WTC11 (cell line): ENCODE measurements around the gene PBRM1. TPM values are rescaled to one million over a fixed set of nuclear protein-coding genes. Genes with fewer than 3 reads are reported as not detected.

ENCODE experiments used
- ATAC-seq: fragments of 200-7000 bp; cut with Tn5 transposase; 2 replicates; pipeline ENCODE4 v1.10.0; 2021; ENCODE audit warnings: mild to moderate bottlenecking, moderate library complexity
- CTCF ChIA-PET: fragments of 300-600 bp; sonication (Branson Sonifier 250); formaldehyde crosslinking; loops from one replicate; lab custom pipeline; 2021; ENCODE audit warnings: antibody characterized with exemption; lab: Charles Lee
- POLR2A ChIA-PET: fragments of 350-600 bp; sonication (Branson Sonifier 250); formaldehyde crosslinking; loops from one replicate; lab custom pipeline; 2021; ENCODE audit warnings: antibody characterized with exemption; lab: Charles Lee
- DNase-seq: peaks from one replicate; pipeline ENCODE4 v3.0.0; 2021; ENCODE audit warnings: low spot score
- H3K27ac Mint-ChIP-seq: 2 replicates; pipeline ENCODE4 v1.8.0; 2021; ENCODE audit warnings: mixed read lengths
- H3K27me3 Mint-ChIP-seq: 2 replicates; pipeline ENCODE4 v1.8.0; 2021; ENCODE audit warnings: low read depth, mild to moderate bottlenecking, moderate library complexity, mixed read lengths
- H3K36me3 Mint-ChIP-seq: 2 replicates; pipeline ENCODE4 v1.8.0; 2021; ENCODE audit warnings: mixed read lengths
- H3K4me1 Mint-ChIP-seq: 2 replicates; pipeline ENCODE4 v1.8.0; 2022; ENCODE audit warnings: mixed read lengths
- H3K4me3 Mint-ChIP-seq: 2 replicates; pipeline ENCODE4 v1.8.0; 2021; ENCODE audit warnings: mild to moderate bottlenecking, moderate library complexity, mixed read lengths
- H3K9me3 Mint-ChIP-seq: 2 replicates; pipeline ENCODE4 v1.8.0; 2021; ENCODE audit warnings: mixed read lengths
- NR3C1 ChIP-seq: sonication (generic); formaldehyde crosslinking; conservative IDR thresholded peaks from 2 replicates; pipeline ENCODE4 v1.8.1; 2023; ENCODE audit warnings: low read depth, mild to moderate bottlenecking, missing genetic modification reagents
- SMAD3 ChIP-seq: sonication (generic); formaldehyde crosslinking; IDR thresholded peaks from 2 replicates; pipeline ENCODE4 v1.8.0; 2022; ENCODE audit warnings: missing genetic modification reagents, mild to moderate bottlenecking, borderline replicate concordance
- ZNF232 ChIP-seq: sonication (generic); formaldehyde crosslinking; IDR thresholded peaks from 2 replicates; pipeline ENCODE4 v1.8.0; 2022; ENCODE audit warnings: mild to moderate bottlenecking, missing genetic modification reagents
- ZNF263 ChIP-seq: sonication (generic); formaldehyde crosslinking; IDR thresholded peaks from 2 replicates; pipeline ENCODE4 v1.8.1; 2022; ENCODE audit warnings: low read depth, mild to moderate bottlenecking, moderate library complexity, missing genetic modification reagents
- total RNA-seq: library from RNA; stranded (reverse); gene quantifications from 3 replicates; pipeline ENCODE4 v1.2.3, GENCODE V29; 2021
- TF ChIP-seq, protein P1 (sequence below): sonication (generic); formaldehyde crosslinking; IDR thresholded peaks from 2 replicates; pipeline ENCODE4 v1.8.0; 2023; ENCODE audit warnings: missing genetic modification reagents, mild to moderate bottlenecking, borderline replicate concordance
- TF ChIP-seq, protein P2 (sequence below): sonication (generic); formaldehyde crosslinking; IDR thresholded peaks from 2 replicates; pipeline ENCODE4 v1.8.1; 2023; ENCODE audit warnings: mild to moderate bottlenecking, missing genetic modification reagents, moderate library complexity
- TF ChIP-seq, protein P3 (sequence below): sonication (generic); formaldehyde crosslinking; IDR thresholded peaks from 2 replicates; pipeline ENCODE4 v1.8.0; 2022; ENCODE audit warnings: mild to moderate bottlenecking, missing genetic modification reagents
- TF ChIP-seq, protein P4 (sequence below): sonication (generic); formaldehyde crosslinking; IDR thresholded peaks from 2 replicates; pipeline ENCODE4 v1.8.1; 2022; ENCODE audit warnings: missing genetic modification reagents, borderline replicate concordance
- TF ChIP-seq, protein P5 (sequence below): sonication (generic); formaldehyde crosslinking; IDR thresholded peaks from 2 replicates; pipeline ENCODE4 v1.8.1; 2023; ENCODE audit warnings: mild to moderate bottlenecking, moderate library complexity, missing genetic modification reagents
- TF ChIP-seq, protein P6 (sequence below): sonication (generic); formaldehyde crosslinking; IDR thresholded peaks from 2 replicates; pipeline ENCODE4 v1.8.1; 2023; ENCODE audit warnings: mild to moderate bottlenecking, missing genetic modification reagents

The PBRM1 gene
- total RNA-seq, 1 experiment from 2014 or later, result 48.8 TPM

DNA sequence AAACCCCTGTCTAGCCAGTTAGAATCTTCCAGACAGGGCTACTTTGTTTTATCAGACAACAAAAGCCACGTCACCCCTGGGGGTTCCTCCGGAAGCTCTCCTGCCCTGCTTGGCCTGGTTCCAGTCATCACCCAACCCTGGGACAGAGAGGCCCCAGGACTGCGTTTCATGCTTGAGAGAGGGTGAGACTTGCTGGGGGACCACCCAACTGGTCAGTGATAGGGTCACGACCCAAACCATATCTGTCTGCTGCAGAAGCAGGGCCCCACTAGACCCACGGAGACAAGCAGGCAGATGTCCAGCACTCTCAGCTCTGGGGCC, 153.2 kb downstream of the PBRM1 start (continued):
- TF ChIP-seq, protein P1, sequence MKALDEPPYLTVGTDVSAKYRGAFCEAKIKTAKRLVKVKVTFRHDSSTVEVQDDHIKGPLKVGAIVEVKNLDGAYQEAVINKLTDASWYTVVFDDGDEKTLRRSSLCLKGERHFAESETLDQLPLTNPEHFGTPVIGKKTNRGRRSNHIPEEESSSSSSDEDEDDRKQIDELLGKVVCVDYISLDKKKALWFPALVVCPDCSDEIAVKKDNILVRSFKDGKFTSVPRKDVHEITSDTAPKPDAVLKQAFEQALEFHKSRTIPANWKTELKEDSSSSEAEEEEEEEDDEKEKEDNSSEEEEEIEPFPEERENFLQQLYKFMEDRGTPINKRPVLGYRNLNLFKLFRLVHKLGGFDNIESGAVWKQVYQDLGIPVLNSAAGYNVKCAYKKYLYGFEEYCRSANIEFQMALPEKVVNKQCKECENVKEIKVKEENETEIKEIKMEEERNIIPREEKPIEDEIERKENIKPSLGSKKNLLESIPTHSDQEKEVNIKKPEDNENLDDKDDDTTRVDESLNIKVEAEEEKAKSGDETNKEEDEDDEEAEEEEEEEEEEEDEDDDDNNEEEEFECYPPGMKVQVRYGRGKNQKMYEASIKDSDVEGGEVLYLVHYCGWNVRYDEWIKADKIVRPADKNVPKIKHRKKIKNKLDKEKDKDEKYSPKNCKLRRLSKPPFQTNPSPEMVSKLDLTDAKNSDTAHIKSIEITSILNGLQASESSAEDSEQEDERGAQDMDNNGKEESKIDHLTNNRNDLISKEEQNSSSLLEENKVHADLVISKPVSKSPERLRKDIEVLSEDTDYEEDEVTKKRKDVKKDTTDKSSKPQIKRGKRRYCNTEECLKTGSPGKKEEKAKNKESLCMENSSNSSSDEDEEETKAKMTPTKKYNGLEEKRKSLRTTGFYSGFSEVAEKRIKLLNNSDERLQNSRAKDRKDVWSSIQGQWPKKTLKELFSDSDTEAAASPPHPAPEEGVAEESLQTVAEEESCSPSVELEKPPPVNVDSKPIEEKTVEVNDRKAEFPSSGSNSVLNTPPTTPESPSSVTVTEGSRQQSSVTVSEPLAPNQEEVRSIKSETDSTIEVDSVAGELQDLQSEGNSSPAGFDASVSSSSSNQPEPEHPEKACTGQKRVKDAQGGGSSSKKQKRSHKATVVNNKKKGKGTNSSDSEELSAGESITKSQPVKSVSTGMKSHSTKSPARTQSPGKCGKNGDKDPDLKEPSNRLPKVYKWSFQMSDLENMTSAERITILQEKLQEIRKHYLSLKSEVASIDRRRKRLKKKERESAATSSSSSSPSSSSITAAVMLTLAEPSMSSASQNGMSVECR (CRISPR knock-in tag), result no peak

DNA sequence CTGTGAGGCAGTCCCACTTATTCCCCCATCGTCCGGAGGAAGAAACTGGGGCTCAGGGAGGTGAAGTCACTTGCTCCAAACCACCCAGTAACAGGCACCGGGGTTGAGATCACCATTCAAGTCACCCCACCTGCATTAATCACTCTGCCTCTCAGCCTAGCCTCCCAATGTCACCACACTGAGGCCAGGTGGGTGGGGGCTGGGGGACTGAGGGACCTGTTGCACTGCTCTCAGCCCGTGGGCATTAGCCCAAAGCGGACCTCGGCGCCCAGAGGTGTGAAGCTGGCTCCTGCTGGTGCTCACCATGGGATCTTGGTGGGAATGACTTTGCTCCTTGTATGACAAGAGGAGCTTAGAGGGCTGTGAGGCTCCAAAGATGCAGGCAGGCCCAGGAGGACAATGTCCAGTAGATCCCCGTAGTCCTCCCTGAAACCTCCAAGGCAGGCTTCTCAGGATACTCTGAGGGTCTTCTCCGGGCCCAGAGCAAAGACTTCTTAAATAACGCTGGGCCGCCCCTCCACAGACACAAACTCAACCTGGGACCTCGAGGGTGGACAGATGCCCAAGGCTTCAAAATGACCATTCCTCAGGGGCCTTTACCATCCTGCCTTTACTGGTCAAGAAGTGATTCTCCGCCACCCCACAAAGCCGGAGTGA, 153.7 kb downstream of the PBRM1 start:
- CTCF ChIA-PET, result interaction anchor here (1.1 kb wide), 1 partner anchor 50 kb away, joined by 4 read pairs; no protein-coding TSS in a partner anchor
- ATAC-seq, result no peak
- Mint-ChIP-seq H3K27me3 (no peaks in the 10 kb centered on the region), H3K4me1 (peaks cover 24% of the 10 kb centered on the region), H3K4me3 (peak overlapping the region; percentile 80), H3K36me3 (peaks cover 17% of the 10 kb centered on the region), H3K9me3 (no peaks in the 10 kb centered on the region), H3K27ac (peak overlapping the region; percentile 57)
- TF ChIP-seq, protein P2, sequence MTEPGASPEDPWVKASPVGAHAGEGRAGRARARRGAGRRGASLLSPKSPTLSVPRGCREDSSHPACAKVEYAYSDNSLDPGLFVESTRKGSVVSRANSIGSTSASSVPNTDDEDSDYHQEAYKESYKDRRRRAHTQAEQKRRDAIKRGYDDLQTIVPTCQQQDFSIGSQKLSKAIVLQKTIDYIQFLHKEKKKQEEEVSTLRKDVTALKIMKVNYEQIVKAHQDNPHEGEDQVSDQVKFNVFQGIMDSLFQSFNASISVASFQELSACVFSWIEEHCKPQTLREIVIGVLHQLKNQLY (CRISPR knock-in tag), result no peak
- TF ChIP-seq, protein P3, sequence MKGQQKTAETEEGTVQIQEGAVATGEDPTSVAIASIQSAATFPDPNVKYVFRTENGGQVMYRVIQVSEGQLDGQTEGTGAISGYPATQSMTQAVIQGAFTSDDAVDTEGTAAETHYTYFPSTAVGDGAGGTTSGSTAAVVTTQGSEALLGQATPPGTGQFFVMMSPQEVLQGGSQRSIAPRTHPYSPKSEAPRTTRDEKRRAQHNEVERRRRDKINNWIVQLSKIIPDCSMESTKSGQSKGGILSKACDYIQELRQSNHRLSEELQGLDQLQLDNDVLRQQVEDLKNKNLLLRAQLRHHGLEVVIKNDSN (CRISPR knock-in tag), result no peak
- POLR2A ChIA-PET, result interaction anchor here (0.8 kb wide), 1 partner anchor 13 kb away, joined by 5 read pairs; no protein-coding TSS in a partner anchor
- DNase-seq, result no peak

DNA sequence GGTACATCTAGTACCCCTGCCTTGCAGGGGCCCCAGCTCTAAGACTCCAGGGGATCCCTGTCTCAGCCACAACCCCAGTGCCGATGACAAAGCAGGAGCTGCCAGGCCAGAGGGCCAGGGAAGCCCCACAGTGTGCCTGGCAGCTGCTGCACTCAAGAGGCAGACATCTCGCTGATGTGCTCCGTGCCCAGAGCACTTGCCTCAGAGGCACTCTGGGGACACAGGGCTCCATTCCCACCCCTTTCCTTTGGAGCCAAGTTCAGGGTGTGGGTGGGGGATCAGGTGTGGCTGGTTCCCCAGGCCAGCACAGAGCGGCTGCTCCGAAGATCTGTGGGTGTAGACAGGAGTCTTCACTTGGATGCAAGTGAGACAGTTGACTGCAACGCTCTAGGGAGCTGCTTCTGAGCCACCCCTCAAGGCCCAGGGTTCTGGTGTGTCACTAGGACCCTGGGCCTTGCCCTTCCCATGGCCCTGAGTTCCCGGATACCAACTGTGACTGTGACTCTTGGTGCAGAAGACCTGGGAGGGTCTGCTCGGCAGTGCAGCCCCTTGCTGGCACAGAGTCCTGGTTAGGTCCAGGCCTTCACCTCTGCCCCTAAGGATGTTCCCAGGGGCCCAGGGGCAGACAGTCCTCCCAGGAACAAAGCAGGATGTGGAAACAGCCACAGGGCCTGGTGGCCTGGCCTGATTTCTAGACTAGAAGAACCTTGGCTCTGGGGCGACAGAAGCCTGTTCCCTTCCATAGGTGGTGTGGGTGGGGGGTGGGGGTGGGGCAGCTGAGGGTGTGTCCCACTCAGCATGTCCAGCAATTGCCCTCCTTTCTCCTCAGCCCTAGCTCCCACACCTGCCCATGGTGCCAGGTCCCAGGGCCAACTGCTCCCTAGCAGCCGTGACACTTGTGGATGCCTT, 154.5 kb downstream of the PBRM1 start:
- no peak for ATAC-seq
- no peak overlapping the region for H3K4me3 Mint-ChIP-seq
- no peak overlapping the region for H3K27ac Mint-ChIP-seq
- ChIA-PET CTCF (interaction anchor here (1.1 kb wide), 1 partner anchor 49 kb away, joined by 4 read pairs; no protein-coding TSS in a partner anchor), POLR2A (no interaction called here)
- DNase-seq, result no peak
- no peaks in the 10 kb centered on the region for H3K9me3 Mint-ChIP-seq
- H3K4me1 Mint-ChIP-seq, result peaks cover 24% of the 10 kb centered on the region
- H3K27me3 Mint-ChIP-seq, result no peaks in the 10 kb centered on the region
- TF ChIP-seq, protein P4, sequence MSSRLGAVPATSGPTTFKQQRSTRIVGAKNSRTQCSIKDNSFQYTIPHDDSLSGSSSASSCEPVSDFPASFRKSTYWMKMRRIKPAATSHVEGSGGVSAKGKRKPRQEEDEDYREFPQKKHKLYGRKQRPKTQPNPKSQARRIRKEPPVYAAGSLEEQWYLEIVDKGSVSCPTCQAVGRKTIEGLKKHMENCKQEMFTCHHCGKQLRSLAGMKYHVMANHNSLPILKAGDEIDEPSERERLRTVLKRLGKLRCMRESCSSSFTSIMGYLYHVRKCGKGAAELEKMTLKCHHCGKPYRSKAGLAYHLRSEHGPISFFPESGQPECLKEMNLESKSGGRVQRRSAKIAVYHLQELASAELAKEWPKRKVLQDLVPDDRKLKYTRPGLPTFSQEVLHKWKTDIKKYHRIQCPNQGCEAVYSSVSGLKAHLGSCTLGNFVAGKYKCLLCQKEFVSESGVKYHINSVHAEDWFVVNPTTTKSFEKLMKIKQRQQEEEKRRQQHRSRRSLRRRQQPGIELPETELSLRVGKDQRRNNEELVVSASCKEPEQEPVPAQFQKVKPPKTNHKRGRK (CRISPR knock-in tag), result no peak
- TF ChIP-seq ZNF232, result no peak
- H3K36me3 Mint-ChIP-seq, result peaks cover 21% of the 10 kb centered on the region

DNA sequence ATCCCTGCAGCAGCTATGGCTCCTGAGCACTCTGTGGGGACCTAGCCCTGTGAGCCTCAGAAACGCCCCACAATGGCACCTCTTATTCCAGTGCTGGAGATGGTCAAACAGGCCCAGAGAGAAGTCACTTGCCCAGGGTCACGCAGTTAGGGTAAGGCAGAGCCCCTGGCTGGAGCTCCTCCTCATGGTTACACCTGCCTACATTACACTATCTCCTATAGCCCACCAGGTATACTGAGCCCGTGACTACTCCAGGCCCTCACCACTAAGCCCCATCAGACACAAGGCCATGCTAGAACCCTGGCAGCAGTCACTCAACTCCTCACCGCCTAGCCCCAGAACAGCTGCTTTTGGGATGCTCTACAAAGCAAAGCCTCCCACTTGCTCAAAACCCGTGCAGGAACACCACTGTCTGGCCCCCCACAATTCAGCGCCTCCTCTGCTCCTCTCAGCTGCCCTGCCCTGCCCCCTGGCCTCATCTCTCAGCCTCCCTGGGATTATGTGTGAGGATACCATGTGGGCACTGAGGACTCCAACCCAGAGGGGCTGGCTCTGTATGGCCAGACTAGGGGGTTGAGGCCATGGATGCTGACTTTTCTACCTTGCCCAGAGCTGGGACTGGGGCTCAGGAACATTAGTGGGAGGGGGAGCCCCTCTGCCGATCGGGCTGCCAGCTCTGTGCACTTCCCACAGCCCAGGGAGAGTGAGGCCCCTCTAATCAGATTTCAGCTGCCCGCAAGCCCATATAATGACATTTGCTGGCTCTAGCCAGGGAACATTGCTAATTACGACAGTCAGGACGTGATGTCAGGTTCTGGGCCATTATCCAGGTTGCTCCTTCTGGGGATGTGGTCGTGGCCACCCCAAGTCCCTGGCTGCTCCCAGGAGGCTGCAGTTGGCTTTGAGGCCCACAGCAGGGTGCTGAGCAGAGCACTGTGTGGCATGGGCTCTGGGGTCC, 156.1 kb downstream of the PBRM1 start:
- no peak for ATAC-seq
- TF ChIP-seq, protein P5, sequence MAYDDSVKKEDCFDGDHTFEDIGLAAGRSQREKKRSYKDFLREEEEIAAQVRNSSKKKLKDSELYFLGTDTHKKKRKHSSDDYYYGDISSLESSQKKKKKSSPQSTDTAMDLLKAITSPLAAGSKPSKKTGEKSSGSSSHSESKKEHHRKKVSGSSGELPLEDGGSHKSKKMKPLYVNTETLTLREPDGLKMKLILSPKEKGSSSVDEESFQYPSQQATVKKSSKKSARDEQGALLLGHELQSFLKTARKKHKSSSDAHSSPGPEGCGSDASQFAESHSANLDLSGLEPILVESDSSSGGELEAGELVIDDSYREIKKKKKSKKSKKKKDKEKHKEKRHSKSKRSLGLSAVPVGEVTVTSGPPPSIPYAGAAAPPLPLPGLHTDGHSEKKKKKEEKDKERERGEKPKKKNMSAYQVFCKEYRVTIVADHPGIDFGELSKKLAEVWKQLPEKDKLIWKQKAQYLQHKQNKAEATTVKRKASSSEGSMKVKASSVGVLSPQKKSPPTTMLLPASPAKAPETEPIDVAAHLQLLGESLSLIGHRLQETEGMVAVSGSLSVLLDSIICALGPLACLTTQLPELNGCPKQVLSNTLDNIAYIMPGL (CRISPR knock-in tag), result no peak
- no peak for TF ChIP-seq ZNF263 (CRISPR knock-in tag)
- no peak for TF ChIP-seq SMAD3
- TF ChIP-seq, protein P6, sequence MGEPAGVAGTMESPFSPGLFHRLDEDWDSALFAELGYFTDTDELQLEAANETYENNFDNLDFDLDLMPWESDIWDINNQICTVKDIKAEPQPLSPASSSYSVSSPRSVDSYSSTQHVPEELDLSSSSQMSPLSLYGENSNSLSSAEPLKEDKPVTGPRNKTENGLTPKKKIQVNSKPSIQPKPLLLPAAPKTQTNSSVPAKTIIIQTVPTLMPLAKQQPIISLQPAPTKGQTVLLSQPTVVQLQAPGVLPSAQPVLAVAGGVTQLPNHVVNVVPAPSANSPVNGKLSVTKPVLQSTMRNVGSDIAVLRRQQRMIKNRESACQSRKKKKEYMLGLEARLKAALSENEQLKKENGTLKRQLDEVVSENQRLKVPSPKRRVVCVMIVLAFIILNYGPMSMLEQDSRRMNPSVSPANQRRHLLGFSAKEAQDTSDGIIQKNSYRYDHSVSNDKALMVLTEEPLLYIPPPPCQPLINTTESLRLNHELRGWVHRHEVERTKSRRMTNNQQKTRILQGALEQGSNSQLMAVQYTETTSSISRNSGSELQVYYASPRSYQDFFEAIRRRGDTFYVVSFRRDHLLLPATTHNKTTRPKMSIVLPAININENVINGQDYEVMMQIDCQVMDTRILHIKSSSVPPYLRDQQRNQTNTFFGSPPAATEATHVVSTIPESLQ (CRISPR knock-in tag), result no peak
- no peak for TF ChIP-seq NR3C1
- TF ChIP-seq, all 79 proteins: peak for 0
- ChIA-PET CTCF (no interaction called here), POLR2A (no interaction called here)
- H3K27ac Mint-ChIP-seq, result peak overlapping the region; percentile 3; the same call in 1 of the 2 replicates
- H3K4me1 Mint-ChIP-seq, result peaks cover 11% of the 10 kb centered on the region
- no peaks in the 10 kb centered on the region for H3K9me3 Mint-ChIP-seq
- peaks cover 29% of the 10 kb centered on the region for H3K36me3 Mint-ChIP-seq
- DNase-seq, result no peak
- no peaks in the 10 kb centered on the region for H3K27me3 Mint-ChIP-seq
- H3K4me3 Mint-ChIP-seq, result no peak overlapping the region; the same call in 1 of the 2 replicates
